Measurements from ENCODE around the gene FOS.

FOS gene

GRCh38 chr14:75283162-75283832 lies 4.7 kb downstream of the FOS start:
- DNase-seq (ENCODE audit: low read depth), result peak; percentile 72
- TF ChIP-seq MYC (IDR thresholded peaks at IDR 0.05; ENCODE audit: low read depth, low read length) (no peak), CTCF (IDR thresholded peaks at IDR 0.05; ENCODE audit: low read depth, low read length) (peak; percentile 40)
- H3K4me3 ChIP-seq (ENCODE audit: low read depth, low read length), result peak overlapping the region; percentile 23

- no peak for TF ChIP-seq MYC (IDR thresholded peaks at IDR 0.05; ENCODE audit: low read depth, low read length)
- no peak for TF ChIP-seq CTCF (IDR thresholded peaks at IDR 0.05; ENCODE audit: low read depth, low read length)
- no peak overlapping the region for H3K4me3 ChIP-seq (ENCODE audit: low read depth, low read length)
- DNase-seq (ENCODE audit: low read depth), result peak; percentile 83
Observed at GRCh38 chr14:75283833-75284563, 5.4 kb downstream of the FOS start.

- TF ChIP-seq CTCF (IDR thresholded peaks at IDR 0.05; ENCODE audit: low read depth, low read length), result no peak
- TF ChIP-seq MYC (IDR thresholded peaks at IDR 0.05; ENCODE audit: low read depth, low read length), result no peak
- no peak for TF ChIP-seq POLR2A (IDR thresholded peaks at IDR 0.05; ENCODE audit: extremely low read depth, insufficient read length)
- no peak for TF ChIP-seq MAX (IDR thresholded peaks at IDR 0.05; ENCODE audit: low read depth, low read length)
- no peak for DNase-seq (ENCODE audit: low read depth)
Observed at GRCh38 chr14:75285331-75285730, 6.7 kb downstream of the FOS start.

GRCh38 chr14:75286313-75286712 lies 7.7 kb downstream of the FOS start:
- TF ChIP-seq MYC (IDR thresholded peaks at IDR 0.05; ENCODE audit: low read depth, low read length) (no peak), MAX (IDR thresholded peaks at IDR 0.05; ENCODE audit: low read depth, low read length) (no peak), CTCF (IDR thresholded peaks at IDR 0.05; ENCODE audit: low read depth, low read length) (no peak), POLR2A (IDR thresholded peaks at IDR 0.05; ENCODE audit: extremely low read depth, insufficient read length) (no peak)
- peak; percentile 41 for DNase-seq (ENCODE audit: low read depth)
- no peak overlapping the region for H3K4me3 ChIP-seq (ENCODE audit: low read depth, low read length)

More at GRCh38 chr14:75285331-75285730, 6.7 kb downstream of the FOS start:
- no peak overlapping the region for H3K4me3 ChIP-seq (ENCODE audit: low read depth, low read length)

GRCh38 chr14:75289840-75290388 lies 11.3 kb downstream of the FOS start:
- TF ChIP-seq MYC (IDR thresholded peaks at IDR 0.05; ENCODE audit: low read depth, low read length), result no peak
- no peak for TF ChIP-seq CTCF (IDR thresholded peaks at IDR 0.05; ENCODE audit: low read depth, low read length)
- no peak for TF ChIP-seq POLR2A (IDR thresholded peaks at IDR 0.05; ENCODE audit: extremely low read depth, insufficient read length)
- no peak for TF ChIP-seq MAX (IDR thresholded peaks at IDR 0.05; ENCODE audit: low read depth, low read length)
- DNase-seq (ENCODE audit: low read depth), result no peak
- H3K4me3 ChIP-seq (ENCODE audit: low read depth, low read length), result no peak overlapping the region

All from NB4 (cell line).